Medulla oblongata (tissue), 1 donor: ENCODE data around the gene SLC22A5.
A peak's percentile ranks its signal among the peaks of the same experiment; 100 is the strongest.
"Not testable (repeated sequence)": the region's sequence is repeated elsewhere in the genome, so short reads cannot be mapped to it uniquely, and the experiment has no call there.

Experiments
- DNase-seq: peaks from one replicate; pipeline ENCODE4 v3.0.0-alpha.2; 2015; ENCODE audit errors: extremely low spot score

SLC22A5 gene

GRCh38 chr5:132426525-132427138 lies 57.1 kb downstream of the SLC22A5 start:
- no peak for DNase-seq

GRCh38 chr5:132427281-132428146 lies 58.0 kb downstream of the SLC22A5 start:
- peak; percentile 50 for DNase-seq

- DNase-seq, result no peak
These were observed 58.6 kb downstream of the SLC22A5 start for GRCh38 chr5:132428147-132428482.

- no peak for DNase-seq
These were observed 59.3 kb downstream of the SLC22A5 start for GRCh38 chr5:132428484-132429462.

GRCh38 chr5:132429463-132430440 lies 60.2 kb downstream of the SLC22A5 start:
- DNase-seq, result no peak

- no peak for DNase-seq
These were observed 61.2 kb downstream of the SLC22A5 start for GRCh38 chr5:132430746-132431145.

- no peak for DNase-seq
These were observed 62.1 kb downstream of the SLC22A5 start for GRCh38 chr5:132431632-132432031.

GRCh38 chr5:132433141-132433540 lies 63.6 kb downstream of the SLC22A5 start:
- DNase-seq, result no peak

GRCh38 chr5:132434416-132435286 lies 65.1 kb downstream of the SLC22A5 start:
- DNase-seq, result no peak

GRCh38 chr5:132435447-132435846 lies 65.9 kb downstream of the SLC22A5 start:
- DNase-seq, result no peak

- no peak for DNase-seq
These were observed 66.4 kb downstream of the SLC22A5 start for GRCh38 chr5:132435886-132436285.

- no peak for DNase-seq
These were observed 67.4 kb downstream of the SLC22A5 start for GRCh38 chr5:132436936-132437335.

- peak; percentile 85 for DNase-seq
These were observed 68.2 kb downstream of the SLC22A5 start for GRCh38 chr5:132437604-132438266.

GRCh38 chr5:132438267-132438645 lies 68.7 kb downstream of the SLC22A5 start:
- DNase-seq, result not testable (repeated sequence)

- DNase-seq, result no peak
These were observed 69.4 kb downstream of the SLC22A5 start for GRCh38 chr5:132438917-132439316.

- DNase-seq, result peak; percentile 75
These were observed 70.1 kb downstream of the SLC22A5 start for GRCh38 chr5:132439521-132440089.

GRCh38 chr5:132444061-132444460 lies 74.6 kb downstream of the SLC22A5 start:
- no peak for DNase-seq
